HepG2 (cell line): ENCODE measurements around the gene JADE3. TPM values are rescaled to one million over a fixed set of nuclear protein-coding genes. Genes with fewer than 3 reads are reported as not detected.
A peak's percentile ranks its signal among the peaks of the same experiment; 100 is the strongest.

ENCODE experiments used
- ATAC-seq: fragments of 200-7000 bp; cut with Tn5 transposase; 3 replicates; pipeline ENCODE4 v1.9.1; 2020; ENCODE audit warnings: mild to moderate bottlenecking, moderate library complexity
- BruUV-seq: library from RNA; stranded (reverse); fragments of 400-500 nt; replicated peaks from 2 replicates; lab custom pipeline; 2021; lab: Mats Ljungman, UMichigan
- CTCF ChIA-PET: fragments of 300-600 bp; formaldehyde crosslinking; extraction: SDS; loops from one replicate; lab custom pipeline; 2021; ENCODE audit warnings: low total read pairs, inconsistent platforms, low intra/inter-chr PET ratio; lab: Yijun Ruan, JAX
- POLR2A ChIA-PET: fragments of 350-600 bp; sonication (Branson Sonifier 250); formaldehyde crosslinking; loops from one replicate; lab custom pipeline; 2020; ENCODE audit warnings: antibody characterized with exemption, inconsistent platforms; lab: Yijun Ruan, JAX
- DNase-seq: peaks from one replicate; pipeline ENCODE4 v3.0.0-alpha.2; 2015; ENCODE audit warnings: low spot score
- FAIRE-seq: peaks from 3 replicates; lab custom pipeline; 2011; peaks lifted over from hg19 to GRCh38; lab: Jason Lieb, UNC
- H2AFZ ChIP-seq: one replicate; pipeline ENCODE4 v1.6.1; 2011; ENCODE audit warnings: low read length, inconsistent platforms
- H3K27ac ChIP-seq: fragments of 300-600 bp; 3 replicates; pipeline ENCODE4 v1.8.0; 2011; ENCODE audit warnings: mixed run types, mild to moderate bottlenecking, mixed read lengths, low read length, inconsistent platforms; ENCODE audit not compliant: insufficient read depth; ENCODE audit errors: extremely low read length
- H3K27me3 ChIP-seq, 2 experiments: fragments of 200-600 bp in 1 of 2; 2 replicates in 1 of 2; 3 replicates in 1 of 2; pipeline versions ENCODE4 v1.6.0 to v1.8.0; 2011; ENCODE audit warnings: low read length in 2 of 2, mild to moderate bottlenecking in 2 of 2, moderate library complexity in 2 of 2, inconsistent platforms in 1 of 2; ENCODE audit not compliant: insufficient read depth in 2 of 2, control insufficient read depth in 1 of 2
- H3K36me3 ChIP-seq, 2 experiments: fragments of 200-600 bp in 1 of 2; replicated peaks in 1 of 2; 2 replicates in 1 of 2; 3 replicates in 1 of 2; pipeline versions ENCODE4 v1.5.1 to v1.8.0; 2011; ENCODE audit warnings: low read length in 2 of 2, inconsistent platforms in 1 of 2; ENCODE audit not compliant: insufficient read depth in 2 of 2, control insufficient read depth in 1 of 2
- H3K4me1 ChIP-seq: 2 replicates; pipeline ENCODE4 v1.5.1; 2012; ENCODE audit warnings: low read length, inconsistent platforms; ENCODE audit not compliant: insufficient read depth
- H3K4me2 ChIP-seq: 2 replicates; pipeline ENCODE4 v1.6.0; 2011; ENCODE audit warnings: low read depth, low read length, inconsistent platforms
- H3K4me3 ChIP-seq, 3 experiments: fragments of 200-600 bp in 1 of 3; sonication (generic), shearing (Covaris generic) in 1 of 3; replicated peaks in 1 of 3; 2 replicates each; pipeline ENCODE4 v1.5.1; 2011 to 2016; ENCODE audit warnings: low read length in 3 of 3, inconsistent platforms in 2 of 3, low read depth in 2 of 3, mild to moderate bottlenecking in 2 of 3, control low read depth in 1 of 3, mixed read lengths in 1 of 3; ENCODE audit not compliant: insufficient read depth in 1 of 3
- H3K79me2 ChIP-seq: one replicate; pipeline ENCODE4 v1.6.1; 2011; ENCODE audit warnings: low read length, inconsistent platforms; ENCODE audit not compliant: insufficient read depth
- H3K9ac ChIP-seq: 2 replicates; pipeline ENCODE4 v1.6.0; 2011; ENCODE audit warnings: mild to moderate bottlenecking, low read depth, low read length, inconsistent platforms; ENCODE audit not compliant: insufficient read depth
- H3K9me3 ChIP-seq: 2 replicates; pipeline ENCODE4 v1.5.1; 2012; ENCODE audit warnings: mild to moderate bottlenecking, low read length
- H4K20me1 ChIP-seq: 2 replicates; pipeline ENCODE4 v1.6.0; 2011; ENCODE audit warnings: inconsistent platforms, mild to moderate bottlenecking, low read length, moderate library complexity; ENCODE audit not compliant: insufficient read depth
- ARID2 ChIP-seq: sonication (generic); formaldehyde crosslinking; IDR thresholded peaks from 2 replicates; pipeline ENCODE4 v1.8.1; 2022; ENCODE audit warnings: mild to moderate bottlenecking, missing genetic modification reagents, borderline replicate concordance
- CEBPB ChIP-seq: IDR thresholded peaks from 2 replicates; pipeline ENCODE4 v1.6.1; 2011; ENCODE audit warnings: low read depth, low read length, improper control_type of control experiment, borderline replicate concordance
- CENPX ChIP-seq: sonication (generic); formaldehyde crosslinking; IDR thresholded peaks from 2 replicates; pipeline ENCODE4 v1.9.0; 2021; ENCODE audit warnings: mild to moderate bottlenecking, missing genetic modification reagents, moderate library complexity
- DNMT1 ChIP-seq: sonication (generic); formaldehyde crosslinking; IDR thresholded peaks from 2 replicates; pipeline ENCODE4 v1.5.1; 2020; ENCODE audit warnings: mild to moderate bottlenecking, missing genetic modification reagents
- ETV5 ChIP-seq: IDR thresholded peaks from 2 replicates; pipeline ENCODE4 v1.6.1; 2018; ENCODE audit warnings: missing biosample characterization, missing genetic modification reagents, inconsistent platforms, borderline replicate concordance
- FLYWCH1 ChIP-seq: sonication (generic); formaldehyde crosslinking; IDR thresholded peaks from 2 replicates; pipeline ENCODE4 v1.8.1; 2023; ENCODE audit warnings: mild to moderate bottlenecking, missing genetic modification reagents
- SOX13 ChIP-seq, 3 experiments: fragments of 450-650 bp in 1 of 3; sonication (generic) in 1 of 3; formaldehyde crosslinking in 1 of 3; IDR thresholded peaks in 2 of 3; conservative IDR thresholded peaks in 1 of 3; 2 replicates each; pipeline versions ENCODE4 v1.5.0 to v1.6.1; 2016 to 2020; ENCODE audit warnings: antibody characterized with exemption in 1 of 3, mild to moderate bottlenecking in 1 of 3, missing compliant biosample characterization in 1 of 3, missing genetic modification reagents in 1 of 3, moderate library complexity in 1 of 3
- TEAD3 ChIP-seq: optimal IDR thresholded peaks from 2 replicates; pipeline ENCODE3; 2016; ENCODE audit warnings: borderline replicate concordance
- ZNF782 ChIP-seq: sonication (generic); formaldehyde crosslinking; IDR thresholded peaks from 2 replicates; pipeline ENCODE4 v1.4.0; 2020; ENCODE audit warnings: missing genetic modification reagents, mild to moderate bottlenecking, borderline replicate concordance
- WGBS: methylation state at CpG from one replicate; pipeline ENCODE4 v1.1.6; 2017; ENCODE audit warnings: low lambda C conversion rate; 5-methylcytosine and 5-hydroxymethylcytosine counted together
- in situ Hi-C: cut with HindIII; loops from 2 replicates; pipeline ENCODE4 v1.10.0; 2017; ENCODE audit warnings: low pct_unique_long_range_greater_than_20kb; ENCODE audit not compliant: extremely low pct_ligation_motif_present
- intact Hi-C: fragments of 100-400 bp; cut with micrococcal nuclease; formaldehyde crosslinking; loops from one replicate; pipeline ENCODE4 v1.10.0; 2022; ENCODE audit not compliant: unreplicated experiment
- polyA plus RNA-seq, 8 experiments: library from polyadenylated mRNA; depleted of rRNA in 3 of 8; stranded (reverse) in 7 of 8; unstranded in 1 of 8; fragments of >200 nt; fragmentation: Illumina TruSeq in 4 of 8; extraction: Trizol in 4 of 8; gene quantifications; 2 replicates each; pipeline versions ENCODE4 v1.2.1 to v1.2.3, GENCODE V29; 2011 to 2016; ENCODE audit warnings: low read depth in 4 of 8, missing spikeins in 1 of 8, mixed read lengths in 1 of 8; ENCODE audit not compliant: insufficient read depth in 1 of 8
- total RNA-seq, 5 experiments: library from RNA; depleted of rRNA; stranded (reverse); fragments of >200 nt; fragmentation: Illumina TruSeq; extraction: Trizol; gene quantifications; 2 replicates each; pipeline ENCODE4 v1.2.3, GENCODE V29; 2016; ENCODE audit warnings: low read depth in 1 of 5
- TF ChIP-seq, protein P1 (sequence below): fragments of 450-650 bp; IDR thresholded peaks from 2 replicates; pipeline ENCODE4 v1.6.1; 2016
- TF ChIP-seq, protein P2 (sequence below), 2 experiments: sonication (generic) in 1 of 2; formaldehyde crosslinking in 1 of 2; IDR thresholded peaks; 2 replicates each; pipeline versions ENCODE4 v1.4.0 to v1.6.1; 2016 to 2020; ENCODE audit warnings: borderline replicate concordance in 1 of 2, low read depth in 1 of 2, mild to moderate bottlenecking in 1 of 2, missing genetic modification reagents in 1 of 2

Gene JADE3
- total and polyA plus RNA-seq, 2 of the 13 experiments (the other 11 are each of a cell fraction or from before 2014, with no cell fraction given) = 7.7 to 7.8 TPM

DNA sequence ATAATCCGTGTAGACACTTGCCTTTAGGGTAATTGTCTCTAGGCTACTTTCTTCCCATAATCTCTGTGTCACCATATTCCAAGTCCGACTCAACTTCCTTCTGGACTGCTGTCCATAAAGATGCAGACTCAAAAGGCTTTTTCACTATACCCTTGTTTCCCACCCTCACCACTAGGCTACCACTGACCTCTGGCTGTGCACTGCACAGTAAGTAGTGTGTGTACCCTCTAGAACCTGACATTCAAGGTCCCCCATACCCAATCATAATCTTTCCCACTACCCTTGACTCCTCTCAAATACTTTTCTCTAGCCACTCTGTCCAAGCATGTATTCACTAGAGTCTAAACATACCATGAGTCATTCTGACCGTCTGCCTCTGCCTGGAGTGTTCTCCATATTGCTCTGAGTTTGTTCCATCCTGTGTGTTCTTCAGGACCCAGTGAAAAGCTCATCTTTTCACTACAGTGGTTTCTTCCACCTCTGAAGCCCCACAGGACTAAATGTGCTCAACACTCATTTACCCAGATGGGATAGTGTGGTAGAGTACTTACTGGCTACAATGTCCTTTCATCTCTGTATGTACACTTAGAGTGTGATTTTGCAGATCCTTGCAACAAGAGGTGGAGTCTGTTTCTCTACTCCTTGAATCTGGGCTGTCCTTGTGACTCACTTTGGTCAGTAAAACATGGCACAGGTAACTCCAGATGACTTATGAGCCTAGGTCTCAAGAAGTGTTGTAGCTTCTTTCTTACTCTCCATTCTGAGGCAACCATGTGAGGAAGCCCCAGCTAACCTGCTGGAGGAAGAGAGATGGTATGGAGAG lies 17.4 kb downstream of the JADE3 start:
- Histone ChIP-seq H3K9me3 (no peaks in the 10 kb centered on the region), H4K20me1 (no peaks in the 10 kb centered on the region), H3K27ac (no peak overlapping the region), H2AFZ (no peak overlapping the region), H3K27me3 (no peaks in the 10 kb centered on the region), H3K4me3 (no peak overlapping the region), H3K4me1 (peaks cover 17% of the 10 kb centered on the region), H3K36me3 (no peaks in the 10 kb centered on the region), H3K4me2 (no peak overlapping the region), H3K79me2 (peaks cover 44% of the 10 kb centered on the region), H3K9ac (no peak overlapping the region)
- CTCF ChIA-PET = no interaction called here
- POLR2A ChIA-PET = no interaction called here
- in situ Hi-C loops = no loop called here
- ATAC-seq (no peak), FAIRE-seq (no peak), DNase-seq (no peak)
- intact Hi-C loops = no loop called here
- 77% methylated on average over 3 of the region's 3 CpGs for WGBS
- TF ChIP-seq SOX13 (IDR thresholded peaks at IDR 0.05) = no peak
- TF ChIP-seq SOX13 (CRISPR knock-in tag; conservative IDR thresholded peaks at IDR 0.05 in 1 of 2, IDR thresholded peaks at IDR 0.05 in 1 of 2) = no peak
- no peak for TF ChIP-seq DNMT1 (CRISPR knock-in tag)
- no peak for TF ChIP-seq ARID2 (CRISPR knock-in tag)
- TF ChIP-seq CENPX (CRISPR knock-in tag) = no peak
- no peak for TF ChIP-seq CEBPB
- BruUV-seq = no TSS peak

DNA sequence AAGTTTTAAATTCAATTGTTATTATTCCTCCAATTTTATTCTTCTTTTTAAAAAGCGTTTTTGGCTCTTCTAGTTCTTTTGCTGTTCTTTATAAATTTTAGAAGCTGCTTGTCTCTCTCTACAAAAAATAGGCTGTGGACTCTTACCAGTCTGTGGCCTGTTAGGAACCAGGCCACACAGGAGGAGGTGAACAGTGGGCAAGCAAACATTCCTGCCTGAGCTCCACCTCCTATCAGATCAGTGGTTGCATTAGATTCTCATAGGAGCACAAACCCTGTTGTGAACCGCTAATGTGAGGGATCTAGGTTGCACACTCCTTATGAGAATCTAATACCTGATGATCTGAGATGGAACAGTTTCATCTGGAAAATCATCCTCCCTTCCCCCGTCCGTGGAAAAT lies 23.1 kb downstream of the JADE3 start:
- H3K36me3 ChIP-seq = no peaks in the 10 kb centered on the region
- TF ChIP-seq, protein P1, sequence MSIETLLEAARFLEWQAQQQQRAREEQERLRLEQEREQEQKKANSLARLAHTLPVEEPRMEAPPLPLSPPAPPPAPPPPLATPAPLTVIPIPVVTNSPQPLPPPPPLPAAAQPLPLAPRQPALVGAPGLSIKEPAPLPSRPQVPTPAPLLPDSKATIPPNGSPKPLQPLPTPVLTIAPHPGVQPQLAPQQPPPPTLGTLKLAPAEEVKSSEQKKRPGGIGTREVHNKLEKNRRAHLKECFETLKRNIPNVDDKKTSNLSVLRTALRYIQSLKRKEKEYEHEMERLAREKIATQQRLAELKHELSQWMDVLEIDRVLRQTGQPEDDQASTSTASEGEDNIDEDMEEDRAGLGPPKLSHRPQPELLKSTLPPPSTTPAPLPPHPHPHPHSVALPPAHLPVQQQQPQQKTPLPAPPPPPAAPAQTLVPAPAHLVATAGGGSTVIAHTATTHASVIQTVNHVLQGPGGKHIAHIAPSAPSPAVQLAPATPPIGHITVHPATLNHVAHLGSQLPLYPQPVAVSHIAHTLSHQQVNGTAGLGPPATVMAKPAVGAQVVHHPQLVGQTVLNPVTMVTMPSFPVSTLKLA = no peak
- TF ChIP-seq ZNF782 (CRISPR knock-in tag) (no peak), ETV5 (CRISPR knock-in tag) (no peak), FLYWCH1 (CRISPR knock-in tag) (no peak), TEAD3 (peak; percentile 12)
- TF ChIP-seq, protein P2, sequence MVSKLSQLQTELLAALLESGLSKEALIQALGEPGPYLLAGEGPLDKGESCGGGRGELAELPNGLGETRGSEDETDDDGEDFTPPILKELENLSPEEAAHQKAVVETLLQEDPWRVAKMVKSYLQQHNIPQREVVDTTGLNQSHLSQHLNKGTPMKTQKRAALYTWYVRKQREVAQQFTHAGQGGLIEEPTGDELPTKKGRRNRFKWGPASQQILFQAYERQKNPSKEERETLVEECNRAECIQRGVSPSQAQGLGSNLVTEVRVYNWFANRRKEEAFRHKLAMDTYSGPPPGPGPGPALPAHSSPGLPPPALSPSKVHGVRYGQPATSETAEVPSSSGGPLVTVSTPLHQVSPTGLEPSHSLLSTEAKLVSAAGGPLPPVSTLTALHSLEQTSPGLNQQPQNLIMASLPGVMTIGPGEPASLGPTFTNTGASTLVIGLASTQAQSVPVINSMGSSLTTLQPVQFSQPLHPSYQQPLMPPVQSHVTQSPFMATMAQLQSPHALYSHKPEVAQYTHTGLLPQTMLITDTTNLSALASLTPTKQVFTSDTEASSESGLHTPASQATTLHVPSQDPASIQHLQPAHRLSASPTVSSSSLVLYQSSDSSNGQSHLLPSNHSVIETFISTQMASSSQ (IDR thresholded peaks at IDR 0.05; ENCODE audit: low read depth) = no peak
- TF ChIP-seq, protein P2 (CRISPR knock-in tag; IDR thresholded peaks at IDR 0.05; ENCODE audit: borderline replicate concordance) = no peak

More for the DNA sequence above, 23.1 kb downstream of the JADE3 start:
- BruUV-seq = no TSS peak
- WGBS = 52% methylated on average over 4 of the region's 4 CpGs
- Histone ChIP-seq H3K79me2 (peaks cover 46% of the 10 kb centered on the region), H4K20me1 (no peaks in the 10 kb centered on the region), H3K9ac (no peak overlapping the region), H3K4me2 (no peak overlapping the region), H3K27ac (no peak overlapping the region), H3K9me3 (no peaks in the 10 kb centered on the region), H2AFZ (no peak overlapping the region), H3K4me3 (no peak overlapping the region), H3K4me1 (peaks cover 16% of the 10 kb centered on the region; the same call in 1 of the 2 replicates), H3K27me3 (no peaks in the 10 kb centered on the region)
- FAIRE-seq (peak; percentile 50), ATAC-seq (peak; percentile 80), DNase-seq (peak; percentile 18)
- POLR2A ChIA-PET = no interaction called here
- in situ Hi-C loops (no loop called here), intact Hi-C loops (no loop called here)
- CTCF ChIA-PET = no interaction called here
